Esophagus muscularis mucosa (tissue), 3 donors: ENCODE data around the gene SLC24A3.

ENCODE experiments used
- CTCF ChIP-seq, 3 experiments: fragments of 200-600 bp in 2 of 3; fragments of 450-650 bp in 1 of 3; sonication (generic) in 2 of 3; IDR thresholded peaks; one replicate each; pipeline ENCODE4 v1.5.1; 2017 to 2019; ENCODE audit warnings: antibody characterized with exemption in 3 of 3, mild to moderate bottlenecking in 2 of 3, moderate library complexity in 1 of 3
- POLR2AphosphoS5 ChIP-seq, 2 donors: sonication (generic); formaldehyde crosslinking; IDR thresholded peaks; one replicate each; pipeline ENCODE4 v1.6.1; 2017; ENCODE audit warnings: antibody characterized with exemption in 2 of 2

- no peak for TF ChIP-seq CTCF (IDR thresholded peaks at IDR 0.05)
- TF ChIP-seq POLR2AphosphoS5 (IDR thresholded peaks at IDR 0.05): no peak
Observed at GRCh38 chr20:19274001-19274400, 61.6 kb downstream of the SLC24A3 start.
